HG03442 (cell line): ENCODE results near the gene PELI2.

Experiments used
- ATAC-seq: cut with Tn5 transposase; IDR thresholded peaks from one replicate; pipeline ENCODE4 v1.9.1; 2021; ENCODE audit warnings: mild to moderate bottlenecking, moderate library complexity; ENCODE audit not compliant: unreplicated experiment

The PELI2 gene

DNA sequence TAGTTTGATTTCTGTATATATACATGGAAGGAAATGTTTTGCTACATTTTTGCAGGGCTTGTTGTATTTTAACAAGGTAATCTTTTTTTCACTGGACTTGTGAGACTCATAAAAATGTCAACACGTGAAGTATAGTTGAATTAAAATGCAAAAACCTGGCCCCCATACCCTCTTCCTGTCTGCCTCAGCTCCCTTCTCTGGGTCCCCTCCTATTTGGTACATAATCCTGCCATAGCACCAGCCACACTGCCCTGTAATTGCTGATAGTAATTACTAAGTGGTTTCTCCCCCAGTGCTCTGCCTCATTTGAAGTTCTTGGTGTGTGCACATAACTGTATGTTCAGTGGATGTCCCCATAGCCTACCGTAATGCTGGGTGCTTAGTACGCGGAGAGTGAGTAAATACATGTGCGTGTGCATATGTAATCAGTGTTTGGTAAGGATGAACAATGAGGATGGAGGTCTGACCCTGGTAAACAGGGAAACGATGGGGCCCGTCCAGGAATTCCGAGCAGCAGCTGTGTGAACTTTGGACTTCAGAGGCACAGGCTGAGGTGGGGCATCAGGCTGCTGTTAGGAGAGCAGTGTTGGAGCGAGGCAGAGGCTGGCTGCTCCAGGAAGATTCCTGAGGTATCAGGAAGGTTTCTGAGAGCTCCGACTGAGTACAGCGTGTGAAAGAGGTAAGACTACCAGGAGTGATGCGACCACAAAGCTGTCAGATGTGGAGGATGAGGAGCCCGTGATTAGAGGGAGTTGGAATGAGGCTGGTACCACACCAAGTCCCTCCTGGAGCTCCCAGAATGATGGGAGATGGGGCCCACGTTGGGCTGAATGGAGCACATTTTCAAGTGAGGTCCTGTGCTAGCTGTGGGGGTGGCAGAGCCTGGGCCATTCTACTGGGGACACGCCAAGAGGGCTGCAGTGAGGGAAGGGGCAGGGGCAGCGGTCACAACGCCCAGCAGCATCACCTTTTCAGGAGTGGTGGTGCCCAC lies 106.8 kb downstream of the PELI2 start:
- ATAC-seq = no peak

DNA sequence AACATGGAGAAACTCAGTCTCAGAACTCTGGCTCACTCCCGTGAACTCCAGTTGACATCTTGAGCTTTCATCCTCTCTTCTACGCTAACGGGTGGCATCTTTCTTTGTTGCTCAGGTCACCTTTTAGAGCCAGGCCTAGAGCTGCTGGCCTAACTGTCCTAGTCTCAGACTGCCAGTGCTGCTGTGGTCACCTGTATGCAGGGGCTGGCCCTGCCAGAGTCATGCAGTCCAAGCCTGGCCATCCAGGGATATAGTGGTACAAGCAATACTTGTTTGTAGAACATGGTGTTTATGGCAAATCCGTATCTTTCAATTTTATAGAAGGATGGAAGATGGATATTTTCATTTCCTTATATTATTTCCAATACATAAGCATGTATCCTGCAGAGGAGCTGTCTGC lies 117.2 kb downstream of the PELI2 start:
- ATAC-seq = no peak

DNA sequence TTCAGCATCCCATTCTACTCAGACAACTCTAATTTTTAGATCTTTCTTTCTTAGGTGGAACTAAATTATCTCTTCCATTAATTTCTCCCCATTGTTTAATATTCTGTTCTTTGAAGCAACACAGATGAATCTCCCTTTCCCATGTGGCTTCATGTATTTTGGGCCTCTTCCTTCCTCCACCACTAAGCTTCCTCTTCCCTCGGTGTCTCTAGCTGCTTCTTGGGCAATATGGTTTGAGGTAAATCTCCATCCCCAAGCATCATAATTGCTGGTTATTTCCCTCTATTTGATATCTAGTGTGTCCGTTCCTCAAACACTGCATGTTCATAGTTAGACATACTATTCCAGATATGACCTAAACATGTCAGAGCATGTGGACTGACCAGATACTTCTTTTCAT lies 119.2 kb downstream of the PELI2 start:
- ATAC-seq = no peak

GRCh38 chr14:56241461-56241860 lies 123.2 kb downstream of the PELI2 start:
- no peak for ATAC-seq

GRCh38 chr14:56243110-56243509 lies 124.9 kb downstream of the PELI2 start:
- ATAC-seq = no peak

DNA sequence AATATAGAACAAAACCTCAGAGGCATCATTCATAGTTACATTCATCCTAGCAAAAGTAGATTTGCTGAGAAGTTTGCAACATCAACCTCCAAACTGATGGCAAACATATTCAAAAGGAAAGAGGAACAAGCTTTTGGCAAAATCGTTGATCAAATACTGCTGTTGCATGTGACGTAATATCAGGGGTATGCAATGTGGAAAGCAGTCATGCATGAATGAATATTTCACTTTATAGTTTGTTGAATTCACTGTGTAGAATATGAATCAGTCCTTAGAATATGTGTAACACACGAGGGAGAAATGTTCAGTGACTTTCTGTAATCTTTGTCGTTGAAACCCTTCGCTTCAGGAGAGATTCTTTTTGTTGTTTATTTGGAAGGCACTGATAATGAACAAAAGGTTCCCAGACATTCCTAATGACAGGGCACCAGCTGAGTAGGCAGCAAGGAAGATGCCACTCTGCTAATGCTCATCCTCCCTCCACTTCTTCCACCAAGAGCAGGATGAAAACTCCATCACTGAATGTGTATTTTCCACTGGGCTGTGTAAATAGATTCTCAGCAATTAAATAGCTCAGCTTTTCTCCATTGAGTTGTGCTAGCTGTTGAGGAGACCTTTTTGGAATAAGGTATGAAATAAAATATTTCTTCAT lies 126.1 kb downstream of the PELI2 start:
- ATAC-seq = no peak

DNA sequence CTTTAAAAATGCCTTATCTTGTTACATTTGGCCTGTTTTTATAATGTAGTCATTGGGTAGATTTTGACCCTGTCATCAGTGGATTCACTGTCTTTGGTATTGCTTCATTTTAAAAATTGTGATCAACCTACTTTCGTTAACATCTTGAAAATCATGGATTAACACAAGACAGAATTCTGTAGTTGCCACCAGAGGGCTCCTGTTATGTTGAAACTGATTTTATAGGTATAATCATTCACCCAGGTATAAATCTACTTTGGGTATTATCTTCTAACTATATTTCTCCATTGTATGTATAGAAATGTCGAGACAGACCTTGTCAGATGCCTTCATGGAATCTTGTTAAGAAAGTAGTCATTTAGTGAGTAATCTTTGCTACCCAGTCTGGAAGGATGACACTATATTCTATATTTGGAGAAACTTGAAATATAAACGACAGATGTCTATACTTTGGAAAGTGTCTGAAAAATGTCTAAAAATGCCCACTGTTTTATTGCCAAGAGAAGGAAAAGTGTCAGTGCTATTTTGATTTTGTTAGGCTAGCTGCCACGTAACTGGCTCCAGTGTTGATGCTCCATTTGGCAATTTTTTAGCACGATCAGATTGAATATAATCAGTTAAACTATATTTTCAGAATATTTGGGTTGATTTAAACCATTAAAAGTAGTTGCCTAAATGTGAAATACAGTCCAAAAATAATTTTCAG lies 129.4 kb downstream of the PELI2 start:
- no peak for ATAC-seq

DNA sequence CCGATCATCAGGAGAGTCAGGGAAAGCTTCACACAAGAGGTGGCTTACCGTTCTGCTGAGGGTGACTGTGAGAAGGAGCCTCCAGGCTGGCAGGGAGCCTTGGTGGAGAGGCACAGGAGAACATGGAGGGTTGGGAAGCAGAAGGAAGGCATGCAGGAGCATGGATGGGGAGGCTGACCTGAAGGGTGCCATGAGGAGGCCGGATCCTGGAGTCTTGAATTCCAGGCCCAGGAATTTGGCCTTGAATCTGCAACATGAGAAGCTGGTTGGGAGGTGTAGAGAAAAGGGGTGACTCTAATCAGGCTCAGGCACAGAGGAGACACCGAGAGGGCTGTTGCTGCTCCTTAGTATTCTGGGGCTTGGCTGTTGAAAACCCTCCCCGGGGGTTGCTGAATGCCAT lies 130.2 kb downstream of the PELI2 start:
- ATAC-seq = no peak

DNA sequence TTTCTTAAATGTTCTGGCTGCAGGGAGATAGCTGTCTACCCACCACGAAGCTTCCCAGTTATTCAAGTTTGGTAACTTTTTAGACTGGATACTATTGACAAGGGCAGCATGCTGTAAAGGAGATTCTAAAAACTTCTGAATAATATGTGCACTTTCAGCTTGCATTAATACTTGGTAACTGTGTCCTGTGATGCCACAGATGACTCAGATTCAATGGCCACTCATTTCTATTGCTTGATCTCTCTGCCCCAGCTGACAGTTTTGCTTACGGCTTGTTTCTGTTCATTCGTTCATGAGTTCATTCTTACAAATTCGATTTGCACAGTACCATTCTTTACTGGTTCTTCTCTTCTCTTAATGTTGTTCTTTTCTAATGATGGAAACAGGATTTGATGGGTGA lies 142.8 kb downstream of the PELI2 start:
- no peak for ATAC-seq

DNA sequence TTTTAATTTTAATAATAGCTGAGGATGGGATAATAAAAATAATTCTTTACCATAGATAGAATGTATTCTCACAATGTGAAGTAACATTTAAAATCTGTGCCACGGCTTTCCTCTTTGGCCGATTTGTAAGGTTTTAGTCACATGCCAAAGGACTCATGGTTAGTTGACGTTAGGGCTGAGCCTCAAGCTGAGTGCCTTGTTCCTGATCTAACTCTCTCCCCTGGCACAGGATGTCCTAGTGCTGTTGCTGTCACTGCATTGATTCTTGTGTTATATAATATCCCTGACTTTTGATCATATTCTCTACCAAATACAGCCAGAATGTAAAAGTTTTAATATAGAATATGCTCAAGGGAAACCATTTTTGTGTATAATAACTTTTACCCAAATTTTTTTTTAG lies 144.3 kb downstream of the PELI2 start:
- ATAC-seq = no peak

- no peak for ATAC-seq
These were observed 149.8 kb downstream of the PELI2 start for GRCh38 chr14:56268039-56268438.

GRCh38 chr14:56268673-56269072 lies 150.5 kb downstream of the PELI2 start:
- no peak for ATAC-seq

DNA sequence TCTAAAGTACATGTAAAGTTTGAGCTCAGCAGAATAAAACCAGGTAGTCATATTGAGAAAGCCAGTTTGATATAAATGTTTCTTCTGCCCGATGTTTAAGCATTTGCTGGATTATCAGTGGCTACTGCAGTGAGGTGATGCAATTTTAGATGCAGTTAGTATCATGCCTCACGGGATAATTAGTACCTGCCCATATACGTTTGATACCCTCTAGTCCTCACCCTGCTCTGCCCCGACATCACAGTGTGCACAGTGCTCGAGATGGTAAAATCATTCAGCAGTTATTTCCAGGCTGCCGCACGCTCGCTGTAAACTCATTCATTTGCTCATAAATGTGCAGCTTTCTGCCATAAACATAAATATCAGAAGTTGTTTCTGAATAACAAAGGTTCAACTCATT lies 152.7 kb downstream of the PELI2 start:
- ATAC-seq = no peak

GRCh38 chr14:56271970-56272369 lies 153.8 kb downstream of the PELI2 start:
- no peak for ATAC-seq

DNA sequence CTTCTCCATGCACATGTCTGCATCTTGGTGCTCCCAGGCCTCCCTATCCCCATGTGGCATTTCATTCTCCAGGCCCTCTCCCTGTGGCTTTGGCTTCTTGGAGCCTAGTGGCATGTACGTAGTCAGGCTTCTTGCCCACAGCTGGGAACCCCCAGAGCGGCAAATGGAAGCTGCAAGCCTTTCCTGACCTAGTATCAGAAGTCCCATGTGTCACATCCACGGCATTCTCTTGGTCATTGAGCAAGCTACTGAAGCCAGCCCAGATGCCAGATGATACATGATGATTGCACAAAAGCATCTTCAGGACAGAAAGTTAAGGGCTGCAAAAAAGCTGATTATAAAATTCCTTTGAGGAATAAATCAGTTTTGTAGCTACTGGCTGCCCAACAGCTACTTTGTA lies 154.9 kb downstream of the PELI2 start:
- no peak for ATAC-seq

DNA sequence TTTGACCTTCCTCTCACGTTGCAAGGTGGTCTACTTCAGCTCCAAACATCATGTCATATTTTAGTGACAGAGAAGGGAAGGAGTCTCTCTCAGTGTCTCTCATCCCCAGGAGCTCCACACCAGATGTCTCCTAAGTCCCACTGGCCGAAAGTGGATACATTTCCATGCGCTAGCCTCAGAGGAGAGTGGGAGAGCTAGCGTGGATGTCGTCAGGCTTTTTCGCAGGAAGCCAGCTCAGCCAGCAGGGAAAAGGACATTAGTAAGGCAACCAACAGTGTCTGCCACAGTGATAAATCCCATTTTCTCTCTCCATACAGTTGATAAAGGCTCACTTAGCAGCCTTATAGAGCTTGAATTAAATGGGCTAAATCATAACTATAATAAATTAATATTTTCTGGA lies 155.7 kb downstream of the PELI2 start:
- ATAC-seq = no peak

- no peak for ATAC-seq
These were observed 156.3 kb downstream of the PELI2 start for GRCh38 chr14:56274556-56274955.

DNA sequence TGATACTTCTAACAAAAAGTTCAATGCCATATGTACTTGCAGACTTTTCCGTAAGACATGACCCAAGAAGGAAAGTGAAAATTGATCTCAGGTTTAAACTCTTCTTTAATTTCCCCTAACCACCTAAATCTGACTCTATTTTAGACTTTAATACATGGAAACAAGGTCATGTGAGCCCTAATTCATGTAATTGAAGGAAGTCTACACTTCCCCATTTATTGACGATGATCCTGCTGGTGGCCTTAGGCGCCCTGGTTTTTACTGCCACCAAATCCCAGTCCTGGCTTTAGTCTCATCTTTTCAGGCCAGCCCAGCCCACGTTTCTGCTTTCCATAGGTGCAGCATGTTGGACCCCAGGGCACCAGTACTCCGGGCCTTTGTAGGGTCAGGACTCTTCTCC lies 157.9 kb downstream of the PELI2 start:
- ATAC-seq = no peak

DNA sequence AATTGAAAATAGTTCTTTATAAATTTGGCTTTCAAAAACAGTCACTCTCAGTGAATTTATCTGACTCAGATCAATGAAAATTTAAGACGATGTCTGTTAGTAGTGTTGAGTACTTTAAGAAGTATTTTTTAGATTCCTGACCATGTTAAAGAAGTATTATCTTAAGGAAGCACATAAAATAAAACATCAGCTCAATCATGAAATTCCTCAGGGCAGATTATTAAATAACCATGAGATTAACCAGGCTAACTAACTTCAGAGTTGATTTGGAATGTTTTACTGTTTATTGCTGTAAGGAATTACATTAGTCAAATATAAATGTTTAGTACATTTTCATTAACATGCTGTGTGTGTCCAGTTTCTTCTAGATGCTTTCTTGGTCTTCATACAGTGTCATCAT lies 160.2 kb downstream of the PELI2 start:
- no peak for ATAC-seq

GRCh38 chr14:56280843-56281242 lies 162.6 kb downstream of the PELI2 start:
- ATAC-seq = no peak

DNA sequence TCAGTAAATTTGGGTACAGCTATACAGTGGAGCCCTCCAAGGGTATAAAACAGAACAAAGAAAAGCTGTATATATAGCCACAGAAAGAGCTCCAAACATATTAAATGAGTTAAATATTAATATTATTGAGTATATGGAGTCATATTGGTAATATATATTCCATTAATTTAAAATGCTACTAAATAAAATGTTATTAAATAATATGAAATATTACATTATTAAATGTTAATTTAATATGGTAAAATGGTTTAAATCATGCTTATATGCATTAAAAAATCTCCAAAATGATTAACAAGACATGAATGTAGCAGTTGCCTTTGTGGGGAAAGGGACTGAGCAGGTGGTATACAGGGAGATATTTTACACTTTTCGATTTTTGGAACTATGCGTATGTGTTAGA lies 164.0 kb downstream of the PELI2 start:
- ATAC-seq = no peak

- ATAC-seq = no peak
These were observed 166.4 kb downstream of the PELI2 start for GRCh38 chr14:56284641-56285040.
